D721Med (cell line): ENCODE data around the gene EFCAB11.

Experiments used
- DNase-seq: peaks from one replicate; pipeline ENCODE4 v3.0.0; 2011; ENCODE audit warnings: low spot score; ENCODE audit not compliant: insufficient read length
- FAIRE-seq: peaks from 2 replicates; lab custom pipeline; 2011; peaks lifted over from hg19 to GRCh38; lab: Jason Lieb, UNC
- TF ChIP-seq, protein P1 (sequence below): IDR thresholded peaks from 2 replicates; pipeline ENCODE4 v1.5.1; 2012; ENCODE audit warnings: mild to moderate bottlenecking, control low read depth; ENCODE audit not compliant: insufficient read depth; ENCODE audit errors: missing control alignments

Gene EFCAB11

DNA sequence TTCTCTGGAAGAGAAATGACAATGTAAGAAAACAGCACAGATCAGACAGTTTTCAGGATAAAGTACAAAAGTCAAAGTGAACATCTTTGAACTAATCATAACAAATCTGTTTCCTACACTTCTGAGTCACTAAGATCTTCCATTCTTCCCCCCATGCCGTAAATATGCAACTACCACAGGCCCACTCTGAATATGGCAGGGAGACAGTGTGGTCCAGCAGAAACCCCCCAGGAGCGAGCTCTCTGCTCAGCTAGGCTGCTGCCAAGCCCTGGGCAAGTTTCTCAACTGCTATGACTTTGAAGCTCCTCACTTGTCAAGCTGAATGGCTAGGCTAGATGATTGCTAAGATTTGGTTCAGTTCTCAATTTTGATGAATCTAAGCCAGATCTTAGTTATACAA, 148.1 kb downstream of the EFCAB11 start:
- TF ChIP-seq, protein P1, sequence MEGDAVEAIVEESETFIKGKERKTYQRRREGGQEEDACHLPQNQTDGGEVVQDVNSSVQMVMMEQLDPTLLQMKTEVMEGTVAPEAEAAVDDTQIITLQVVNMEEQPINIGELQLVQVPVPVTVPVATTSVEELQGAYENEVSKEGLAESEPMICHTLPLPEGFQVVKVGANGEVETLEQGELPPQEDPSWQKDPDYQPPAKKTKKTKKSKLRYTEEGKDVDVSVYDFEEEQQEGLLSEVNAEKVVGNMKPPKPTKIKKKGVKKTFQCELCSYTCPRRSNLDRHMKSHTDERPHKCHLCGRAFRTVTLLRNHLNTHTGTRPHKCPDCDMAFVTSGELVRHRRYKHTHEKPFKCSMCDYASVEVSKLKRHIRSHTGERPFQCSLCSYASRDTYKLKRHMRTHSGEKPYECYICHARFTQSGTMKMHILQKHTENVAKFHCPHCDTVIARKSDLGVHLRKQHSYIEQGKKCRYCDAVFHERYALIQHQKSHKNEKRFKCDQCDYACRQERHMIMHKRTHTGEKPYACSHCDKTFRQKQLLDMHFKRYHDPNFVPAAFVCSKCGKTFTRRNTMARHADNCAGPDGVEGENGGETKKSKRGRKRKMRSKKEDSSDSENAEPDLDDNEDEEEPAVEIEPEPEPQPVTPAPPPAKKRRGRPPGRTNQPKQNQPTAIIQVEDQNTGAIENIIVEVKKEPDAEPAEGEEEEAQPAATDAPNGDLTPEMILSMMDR: no peak
- FAIRE-seq (no peak), DNase-seq (no peak)

DNA sequence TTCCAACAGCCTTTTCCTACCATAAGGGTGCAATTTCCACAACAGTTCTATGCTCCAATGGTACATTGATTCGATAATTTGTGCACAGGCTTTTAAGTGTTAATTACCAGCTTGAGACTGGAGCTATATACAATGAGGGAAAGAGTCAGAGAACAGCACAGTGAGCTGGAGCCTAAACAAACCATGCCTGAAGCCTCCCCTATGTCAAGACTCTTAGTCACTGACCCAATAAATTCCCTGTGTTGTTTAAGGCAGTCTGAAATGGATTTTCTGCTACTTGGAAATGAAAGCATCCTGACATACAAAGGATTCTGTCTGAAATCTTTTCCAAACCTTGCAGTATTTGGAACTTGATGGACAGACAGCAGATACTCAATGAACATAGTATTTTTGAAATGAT, 149.0 kb downstream of the EFCAB11 start:
- DNase-seq (no peak), FAIRE-seq (no peak)
- TF ChIP-seq, protein P1: no peak

DNA sequence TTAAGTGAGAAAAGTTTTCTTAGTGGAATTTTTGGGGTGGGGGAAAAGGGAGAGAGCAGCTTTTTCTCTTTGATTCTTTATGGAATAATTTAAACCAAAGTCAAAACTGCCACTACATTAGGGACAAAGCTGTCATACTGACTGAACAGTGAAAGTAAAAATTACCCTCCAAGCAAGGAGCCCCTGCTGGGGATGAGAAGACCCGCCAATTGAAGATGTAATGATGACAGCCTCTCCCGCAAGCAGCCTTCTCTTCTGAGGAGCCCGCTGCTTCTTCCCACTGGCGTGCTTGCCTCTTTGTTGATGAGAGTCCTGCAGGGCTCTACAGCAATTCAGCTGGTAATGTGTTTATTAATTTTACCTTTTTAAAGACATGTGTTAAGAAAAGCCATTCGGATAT, 151.0 kb downstream of the EFCAB11 start:
- DNase-seq (no peak), FAIRE-seq (no peak)
- TF ChIP-seq, protein P1: no peak

DNA sequence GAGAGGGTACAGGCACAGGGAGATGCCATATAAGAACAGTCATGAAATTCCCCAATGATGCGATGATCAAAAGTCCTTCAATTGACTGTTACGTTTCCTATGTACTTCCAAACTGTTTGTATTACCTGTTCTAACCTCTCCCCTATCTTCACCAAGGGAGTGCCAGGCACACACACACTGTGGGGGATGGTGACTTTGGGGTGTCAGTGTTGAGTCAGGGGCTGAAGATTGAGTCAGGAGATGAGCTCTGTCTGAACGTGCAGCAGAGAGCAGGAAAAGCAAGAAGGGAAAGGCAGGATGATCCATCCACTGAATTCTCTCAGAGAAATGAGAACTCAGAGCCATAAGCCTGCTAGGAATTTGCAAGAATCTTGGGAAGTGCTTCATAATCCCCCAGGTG, 153.4 kb downstream of the EFCAB11 start:
- TF ChIP-seq, protein P1: no peak
- DNase-seq (no peak), FAIRE-seq (no peak)

DNA sequence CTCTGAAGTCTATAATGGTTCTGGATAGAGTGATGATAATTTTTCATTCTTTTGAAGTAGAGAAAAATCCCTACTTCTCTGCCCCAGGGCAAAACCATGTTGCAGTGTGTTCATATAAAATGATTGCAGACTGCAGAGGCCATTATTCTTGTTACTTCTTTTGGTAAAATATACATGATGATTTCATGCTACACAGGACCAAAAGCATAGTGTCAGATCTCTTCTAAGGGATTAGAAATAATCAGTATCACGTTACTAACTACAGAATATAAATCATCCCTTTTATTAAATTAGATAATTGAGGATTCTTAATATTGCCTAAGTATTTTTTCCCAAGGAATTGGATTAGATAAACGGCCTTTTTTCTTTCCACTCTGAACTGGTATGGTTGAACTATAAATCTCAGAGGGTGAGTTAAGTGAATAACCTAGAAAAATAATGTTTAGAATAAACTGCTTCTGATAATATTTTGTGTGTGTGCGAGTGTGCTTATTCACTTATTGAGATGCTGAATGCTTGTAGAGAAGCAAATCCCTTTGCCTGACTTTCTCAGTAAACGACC, 156.2 kb downstream of the EFCAB11 start:
- TF ChIP-seq, protein P1: no peak
- FAIRE-seq (no peak), DNase-seq (no peak)

DNA sequence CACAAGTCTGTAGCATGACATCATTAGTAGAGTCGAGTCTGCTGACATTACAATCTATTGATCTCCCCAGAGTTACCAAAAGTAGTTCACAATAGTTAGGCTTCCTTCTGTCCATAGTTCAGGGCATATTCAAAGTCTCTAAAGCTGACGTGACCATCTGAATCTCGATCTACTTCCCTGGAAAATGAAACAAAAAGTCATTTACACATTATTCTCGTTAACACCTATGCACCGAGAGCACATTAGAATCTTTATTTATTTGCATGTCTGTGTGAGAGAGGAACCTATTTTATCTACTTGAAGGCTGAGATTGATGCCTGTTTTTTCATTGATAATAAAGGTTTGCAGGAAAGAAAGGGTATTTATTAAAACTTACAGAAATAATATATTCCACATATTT, 157.4 kb downstream of the EFCAB11 start:
- DNase-seq (no peak), FAIRE-seq (no peak)
- TF ChIP-seq, protein P1: no peak

DNA sequence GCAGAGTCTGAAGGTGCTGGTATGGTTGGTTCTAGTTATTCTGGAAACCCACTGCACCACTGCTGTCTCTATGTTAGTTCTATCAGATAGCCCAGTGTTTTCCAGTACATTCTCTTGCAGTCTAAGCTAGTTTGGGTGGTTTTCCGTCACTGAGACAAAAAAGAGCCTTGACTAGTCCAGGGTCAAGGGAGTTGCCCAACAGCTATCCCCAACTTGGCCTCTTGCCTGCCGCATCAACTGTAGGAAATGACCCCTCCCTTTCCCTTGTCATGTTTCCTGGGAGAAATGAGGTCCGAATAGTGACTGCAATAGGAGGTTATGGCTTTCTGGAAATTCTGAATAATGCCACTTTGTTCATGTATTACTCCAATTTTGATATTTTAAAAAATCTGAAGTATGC, 160.4 kb downstream of the EFCAB11 start:
- DNase-seq: no peak
- no peak for FAIRE-seq
- TF ChIP-seq, protein P1: no peak
